ENCODE measurements around the gene TBP.
"Not testable (repeated sequence)": the region's sequence is repeated elsewhere in the genome, so short reads cannot be mapped to it uniquely, and the experiment has no call there.

TBP gene

GRCh38 chr6:170536671-170537070, 17.5 kb upstream of the TBP start:
- no peak for DNase-seq

GRCh38 chr6:170537329-170537728, 16.8 kb upstream of the TBP start:
- DNase-seq, result no peak

GRCh38 chr6:170542031-170542719, 12.0 kb upstream of the TBP start:
- no peak for DNase-seq

- no peak for DNase-seq
Observed at GRCh38 chr6:170545405-170545804, 8.8 kb upstream of the TBP start.

- peak; percentile 92 for DNase-seq
Observed at GRCh38 chr6:170552765-170553533, 1.2 kb upstream of the TBP start, which contains the start of gene PSMB1. Gene PSMB1, minus strand, starts transcription at chr6:170553307. Its CDS starts 65 bp downstream, at chr6:170553242.

- no peak for DNase-seq
Observed at GRCh38 chr6:170553534-170554012, 596 bp upstream of the TBP start.

- no peak for DNase-seq
Observed at GRCh38 chr6:170554796-170555137, 598 bp downstream of the TBP start.

- no peak for DNase-seq
Observed at GRCh38 chr6:170555305-170555704, 1.1 kb downstream of the TBP start.

- DNase-seq, result no peak
Observed at GRCh38 chr6:170561555-170561954, 7.4 kb downstream of the TBP start.

- no peak for DNase-seq
Observed at GRCh38 chr6:170564936-170565530, 10.9 kb downstream of the TBP start.

GRCh38 chr6:170572704-170573466, 18.7 kb downstream of the TBP start:
- no peak for DNase-seq

GRCh38 chr6:170575250-170575649, 21.1 kb downstream of the TBP start:
- DNase-seq, result peak; percentile 6

GRCh38 chr6:170578909-170579308, 24.7 kb downstream of the TBP start:
- no peak for DNase-seq

GRCh38 chr6:170583756-170584180, 29.6 kb downstream of the TBP start:
- no peak for DNase-seq

- peak; percentile 96 for DNase-seq
Observed at GRCh38 chr6:170584181-170584953, 30.2 kb downstream of the TBP start, which contains the start of gene PDCD2. Gene PDCD2, minus strand, starts transcription at chr6:170584637. Its CDS starts 56 bp downstream, at chr6:170584581.

GRCh38 chr6:170584954-170585498, 30.9 kb downstream of the TBP start:
- no peak for DNase-seq

GRCh38 chr6:170590725-170591124, 36.6 kb downstream of the TBP start:
- no peak for DNase-seq

GRCh38 chr6:170596426-170596825, 42.3 kb downstream of the TBP start:
- DNase-seq, result no peak

- DNase-seq, result no peak
Observed at GRCh38 chr6:170597278-170597677, 43.1 kb downstream of the TBP start.

- DNase-seq, result no peak
Observed at GRCh38 chr6:170605574-170606259, 51.5 kb downstream of the TBP start.

GRCh38 chr6:170609225-170609624, 55.1 kb downstream of the TBP start:
- not testable (repeated sequence) for DNase-seq

All from activated CD4-positive, alpha-beta T cell treated with anti-CD3 and anti-CD28 coated beads, Interleukin-2, Interleukin-6, amounts not matched to agents 100 ng/mL and 50 ng/mL, durations not matched to agents 16 hours and 8 hours (primary cell).